ENCODE data around the gene CTSF.
"Not testable (repeated sequence)": the region's sequence is repeated elsewhere in the genome, so short reads cannot be mapped to it uniquely, and the experiment has no call there.

The CTSF gene

DNA sequence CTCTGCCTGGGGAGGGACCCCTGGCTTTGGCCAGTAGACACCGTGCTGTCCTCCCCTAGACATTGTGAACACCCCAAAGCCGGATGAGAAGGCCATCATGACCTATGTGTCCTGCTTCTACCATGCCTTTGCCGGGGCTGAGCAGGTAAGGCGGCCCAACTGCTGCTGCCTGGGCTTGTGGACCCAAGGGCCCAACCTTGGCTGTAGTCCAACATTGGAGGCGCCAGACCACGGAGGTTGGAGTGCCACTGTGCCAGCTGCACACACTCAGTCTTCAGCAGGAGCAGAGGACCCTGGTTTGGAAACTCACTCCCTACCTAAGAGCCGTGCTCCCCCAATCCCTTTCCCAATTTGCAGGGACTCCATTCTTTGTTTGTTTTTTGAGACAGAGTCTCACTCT lies 12.3 kb downstream of the CTSF start:
- no peak for DNase-seq

DNA sequence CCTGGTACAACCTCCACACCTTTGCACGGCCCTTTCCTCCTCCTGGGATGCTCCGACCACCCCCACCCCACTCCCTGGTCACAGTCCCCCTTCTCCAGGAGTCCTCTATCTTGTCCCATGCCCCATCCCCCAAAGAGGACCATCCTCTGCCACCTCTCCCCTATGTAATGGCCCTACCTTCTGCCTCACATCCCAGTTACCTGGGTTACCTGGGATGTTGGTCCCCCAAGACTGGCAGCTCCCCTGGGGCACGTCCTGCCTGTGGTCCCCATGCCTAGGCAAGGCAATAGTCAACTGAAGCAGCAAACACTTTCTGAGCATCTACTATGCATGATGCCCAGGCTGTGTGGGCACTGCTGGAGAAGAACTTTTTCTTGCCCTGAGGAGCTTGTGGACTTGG lies 13.0 kb downstream of the CTSF start:
- no peak for DNase-seq

DNA sequence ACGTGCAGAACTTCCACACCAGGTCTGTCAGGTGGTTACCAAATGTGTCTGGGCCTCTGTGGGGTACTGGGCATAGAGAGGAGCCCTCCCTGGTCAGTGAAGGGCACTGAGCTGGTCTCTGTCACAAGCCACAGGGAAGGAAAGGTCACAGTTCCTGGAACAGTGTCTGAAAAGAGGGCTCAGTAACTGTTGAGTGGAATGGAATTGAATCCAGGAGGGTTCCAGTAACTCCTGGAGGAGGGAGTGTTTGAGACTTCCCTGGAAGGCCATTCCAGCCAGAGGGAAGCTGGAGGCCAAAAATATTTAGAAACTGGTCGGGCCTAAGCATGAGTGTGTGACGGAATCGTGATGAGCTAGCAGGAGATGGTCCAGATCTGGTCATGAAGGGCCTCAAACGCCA lies 13.8 kb downstream of the CTSF start:
- DNase-seq = no peak

DNA sequence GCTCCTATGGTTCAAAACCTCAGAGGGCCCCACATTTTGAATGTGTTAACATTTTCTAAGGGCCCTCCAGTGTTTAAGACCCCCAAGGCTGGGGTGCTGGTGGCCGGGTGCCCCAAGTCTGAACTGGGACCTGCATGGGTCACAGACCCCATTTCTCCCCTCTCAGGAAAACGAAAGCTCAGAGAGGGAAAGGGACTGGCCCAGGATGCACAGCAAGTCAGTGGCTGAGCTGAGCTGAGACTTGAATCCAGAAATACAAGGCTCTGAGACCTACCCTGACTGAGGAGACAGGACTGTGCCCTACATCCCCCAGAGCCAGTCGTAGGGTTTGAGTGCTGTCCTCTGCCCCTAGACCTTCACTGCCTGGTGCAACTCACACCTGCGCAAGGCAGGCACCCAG lies 17.5 kb downstream of the CTSF start:
- DNase-seq = no peak

DNA sequence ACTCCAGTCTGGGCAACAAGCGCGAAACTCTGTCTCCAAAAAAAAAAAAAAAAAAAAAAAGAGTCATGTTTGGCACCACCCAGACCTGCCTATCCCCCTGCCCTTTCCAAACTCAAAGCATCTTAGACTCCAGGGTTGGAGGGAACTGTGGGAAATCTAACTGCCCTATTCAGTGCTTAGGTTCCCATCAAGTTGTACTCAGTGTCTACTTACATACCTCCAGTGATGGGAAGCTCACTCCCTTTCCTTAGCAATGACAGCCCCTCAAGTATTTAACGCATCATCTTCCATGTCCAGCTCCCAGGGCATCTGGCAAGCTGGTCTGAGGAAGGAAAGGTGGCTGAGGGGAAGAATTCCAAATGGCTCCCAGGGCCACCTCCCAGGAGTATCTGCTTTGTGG lies 18.7 kb downstream of the CTSF start:
- no peak for DNase-seq

DNA sequence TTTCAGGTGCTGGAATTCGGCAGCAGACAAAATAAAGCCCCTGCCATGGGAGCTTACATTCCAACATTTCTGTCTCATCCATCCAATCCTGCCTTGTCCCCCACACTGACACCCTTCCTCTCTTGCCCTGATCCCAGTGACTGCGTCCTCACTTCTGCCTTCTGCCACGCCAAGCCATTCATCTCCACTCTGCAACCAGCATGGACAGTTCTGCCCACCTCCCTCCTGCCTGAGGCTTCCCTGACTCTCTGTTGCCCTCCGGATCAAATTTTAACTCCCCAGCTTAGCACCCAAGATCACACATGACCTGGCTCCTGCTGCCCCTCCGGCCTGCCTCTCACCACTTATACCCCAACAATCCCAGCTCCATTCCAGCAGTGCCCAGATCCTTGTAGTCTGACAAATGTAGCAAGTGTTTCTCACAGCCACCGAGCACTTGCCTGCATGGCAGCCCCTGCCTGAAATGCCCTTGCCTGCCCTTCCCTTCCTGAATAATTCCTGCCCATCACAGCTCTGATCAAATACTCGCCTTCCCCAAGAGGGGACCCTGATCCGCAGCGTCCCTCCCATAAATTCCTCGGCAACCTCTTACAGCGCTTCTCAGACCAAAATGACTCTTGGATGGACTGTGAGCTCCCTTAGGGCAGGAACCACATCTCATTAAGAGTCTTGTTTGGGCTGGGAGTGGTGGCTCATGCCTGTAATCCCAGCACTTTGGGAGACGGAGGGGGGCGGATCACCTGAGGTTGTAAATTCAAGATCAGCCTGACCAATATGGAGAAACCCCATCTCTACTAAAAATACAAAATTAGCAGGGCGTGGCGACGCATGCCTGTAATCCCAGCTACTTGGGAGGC lies 19.4 kb downstream of the CTSF start:
- no peak for DNase-seq

DNA sequence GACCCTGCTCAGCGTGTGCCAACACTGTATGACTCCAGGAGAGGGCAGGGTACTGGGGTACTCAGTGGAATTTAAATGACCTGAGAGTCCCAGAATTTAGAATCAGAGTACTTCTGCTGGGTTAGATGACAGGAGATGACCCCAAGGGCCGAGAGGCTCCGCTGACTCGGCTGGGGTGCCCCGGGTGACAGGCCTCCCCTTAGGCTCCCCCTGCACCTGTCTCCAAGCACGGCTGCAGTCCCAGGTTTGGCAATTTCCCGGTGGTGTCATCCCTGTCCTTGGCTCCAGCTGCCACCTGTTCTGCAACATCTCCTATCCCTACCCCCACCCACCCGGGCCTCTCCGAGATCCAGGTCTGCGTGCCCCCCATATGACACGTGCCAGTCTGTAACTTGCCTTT lies 20.4 kb downstream of the CTSF start:
- DNase-seq = peak; percentile 72

DNA sequence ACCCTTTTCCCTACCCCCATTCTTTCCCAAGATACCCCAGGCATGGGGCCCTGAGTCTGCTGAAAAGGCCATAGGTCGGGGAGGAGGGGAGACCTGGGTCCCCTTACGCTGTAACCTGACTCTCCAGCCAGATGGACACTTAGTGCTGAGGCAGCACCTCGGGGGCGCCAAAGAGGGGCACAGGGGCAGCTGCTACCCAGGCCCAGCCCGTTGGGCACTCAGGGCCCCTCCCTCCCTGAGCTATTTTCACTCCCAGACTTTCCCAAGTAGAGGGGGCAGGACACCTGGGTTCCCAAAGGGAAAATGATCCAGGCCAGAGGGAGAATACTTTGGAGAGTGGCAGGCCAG lies 20.8 kb downstream of the CTSF start:
- DNase-seq = no peak

DNA sequence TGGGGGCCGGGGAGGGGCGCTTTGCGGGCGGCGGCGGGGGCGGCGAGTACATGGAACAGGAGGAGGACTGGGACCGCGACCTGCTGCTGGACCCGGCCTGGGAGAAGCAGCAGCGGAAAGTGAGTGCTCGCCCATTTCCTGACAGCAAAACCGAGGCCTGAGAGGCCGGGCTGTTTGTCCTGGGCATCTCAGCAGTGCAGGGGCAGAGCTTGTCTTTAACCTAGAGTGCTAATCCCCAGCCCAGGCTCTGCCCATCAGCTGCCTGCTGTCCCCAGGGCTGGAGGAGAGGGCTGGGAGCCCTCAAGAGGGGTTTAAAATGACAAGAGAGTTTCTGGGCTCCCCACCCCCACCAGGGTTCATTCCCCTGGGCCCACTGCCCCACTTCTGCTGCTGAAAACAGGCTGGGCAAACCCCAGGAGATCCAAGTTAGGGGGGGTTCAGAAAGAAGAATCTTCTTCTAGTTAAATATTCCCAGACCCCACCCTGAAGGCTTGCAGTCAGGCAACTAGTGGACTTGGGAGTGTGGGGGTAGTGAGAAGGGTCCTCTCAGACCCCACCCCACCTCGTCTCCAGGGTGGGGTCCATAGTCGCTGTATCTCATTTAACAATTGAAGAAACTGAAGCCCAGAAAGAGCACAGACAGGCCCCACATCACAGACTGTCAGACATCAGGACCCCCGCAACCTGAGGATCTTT lies 21.3 kb downstream of the CTSF start:
- no peak for DNase-seq

DNA sequence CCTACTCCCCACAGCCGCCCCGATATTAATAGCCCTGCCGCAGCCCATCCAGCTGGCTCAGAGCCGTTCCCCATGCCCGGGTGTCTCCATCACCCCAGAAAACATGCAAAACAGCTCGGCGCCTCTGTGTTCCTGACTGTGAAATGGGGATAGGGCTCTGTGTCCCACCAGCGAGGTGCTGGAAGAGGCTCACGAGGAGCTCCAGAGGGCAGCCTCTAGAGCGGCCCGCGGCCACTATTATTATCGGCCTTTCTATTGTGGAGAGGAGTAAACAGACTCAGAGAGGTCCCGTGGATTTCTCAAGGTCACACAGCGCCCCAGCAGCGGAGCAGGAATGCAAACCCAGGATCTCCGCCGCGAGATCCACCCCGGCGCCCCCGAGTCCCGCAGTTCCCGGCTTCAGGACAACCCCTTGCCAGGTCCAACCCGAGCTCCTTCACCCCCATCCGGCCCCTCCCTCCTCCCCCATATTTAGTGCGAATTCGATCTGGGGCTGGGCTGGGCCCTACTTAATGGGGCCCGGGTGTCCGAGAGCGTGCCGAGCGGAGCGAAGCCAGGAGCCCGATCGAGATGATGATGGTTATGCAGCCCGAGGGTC lies 21.9 kb downstream of the CTSF start, which contains the start of gene ACTN3:
Gene ACTN3, plus strand, starts transcription at position 536 of the 598 bp plus-strand sequence. Its CDS starts 35 bp downstream, at position 571.
- DNase-seq = no peak

DNA sequence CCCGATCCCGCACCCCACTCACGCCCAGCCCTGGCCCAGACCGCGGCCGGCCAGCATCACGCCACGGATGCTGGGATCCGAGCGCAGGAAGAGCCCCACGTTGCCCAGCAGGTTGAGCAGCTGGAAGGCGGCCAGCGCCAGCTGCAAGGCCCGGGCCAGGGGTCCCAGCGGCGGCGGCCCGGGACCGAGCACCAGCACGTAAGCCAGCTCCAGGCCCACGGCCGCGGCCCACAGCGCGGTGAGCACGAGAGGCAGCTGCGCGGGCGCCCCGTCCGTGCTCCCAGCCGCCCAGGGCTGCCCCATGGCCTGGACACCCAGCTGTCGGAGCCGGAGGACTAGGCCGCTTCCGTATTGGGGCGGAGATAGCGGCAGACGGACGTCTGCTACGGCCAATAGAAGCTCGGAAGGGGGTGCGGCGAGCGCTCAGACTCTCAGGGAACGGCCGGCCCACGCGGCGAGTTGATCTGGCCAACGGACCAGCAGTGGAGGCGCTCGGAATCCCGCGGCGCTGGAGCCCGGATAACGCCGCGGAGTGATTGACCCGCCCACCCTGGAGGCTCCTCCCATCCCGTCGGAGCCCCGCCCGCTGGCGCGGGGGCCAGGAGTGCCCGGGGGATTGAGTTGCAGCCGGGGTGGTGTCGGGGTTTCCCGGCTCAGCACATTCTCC lies 22.6 kb downstream of the CTSF start, which contains the start of gene ZDHHC24:
Gene ZDHHC24, minus strand, starts transcription at position 348 of the 667 bp plus-strand sequence. Its CDS starts 45 bp downstream, at position 303.
- peak; percentile 86 for DNase-seq

DNA sequence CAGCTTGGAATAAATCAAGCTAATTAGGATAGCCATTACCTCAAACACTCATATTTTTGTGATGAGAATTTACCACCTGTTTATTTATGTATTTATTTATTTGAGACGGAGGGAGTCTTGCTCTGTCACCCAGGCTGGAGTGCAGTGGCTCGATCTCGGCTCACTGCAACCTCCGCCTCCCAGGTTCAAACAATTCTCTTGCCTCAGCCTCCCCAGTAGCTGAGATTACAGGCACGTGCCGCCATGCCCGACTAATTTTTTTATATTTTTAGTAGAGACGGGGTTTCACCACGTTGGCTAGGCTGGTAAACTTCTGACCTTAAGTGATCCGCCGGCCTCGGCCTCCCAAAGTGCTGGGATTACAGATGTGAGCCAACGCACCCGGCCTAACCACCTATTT lies 23.5 kb downstream of the CTSF start:
- not testable (repeated sequence) for DNase-seq

DNA sequence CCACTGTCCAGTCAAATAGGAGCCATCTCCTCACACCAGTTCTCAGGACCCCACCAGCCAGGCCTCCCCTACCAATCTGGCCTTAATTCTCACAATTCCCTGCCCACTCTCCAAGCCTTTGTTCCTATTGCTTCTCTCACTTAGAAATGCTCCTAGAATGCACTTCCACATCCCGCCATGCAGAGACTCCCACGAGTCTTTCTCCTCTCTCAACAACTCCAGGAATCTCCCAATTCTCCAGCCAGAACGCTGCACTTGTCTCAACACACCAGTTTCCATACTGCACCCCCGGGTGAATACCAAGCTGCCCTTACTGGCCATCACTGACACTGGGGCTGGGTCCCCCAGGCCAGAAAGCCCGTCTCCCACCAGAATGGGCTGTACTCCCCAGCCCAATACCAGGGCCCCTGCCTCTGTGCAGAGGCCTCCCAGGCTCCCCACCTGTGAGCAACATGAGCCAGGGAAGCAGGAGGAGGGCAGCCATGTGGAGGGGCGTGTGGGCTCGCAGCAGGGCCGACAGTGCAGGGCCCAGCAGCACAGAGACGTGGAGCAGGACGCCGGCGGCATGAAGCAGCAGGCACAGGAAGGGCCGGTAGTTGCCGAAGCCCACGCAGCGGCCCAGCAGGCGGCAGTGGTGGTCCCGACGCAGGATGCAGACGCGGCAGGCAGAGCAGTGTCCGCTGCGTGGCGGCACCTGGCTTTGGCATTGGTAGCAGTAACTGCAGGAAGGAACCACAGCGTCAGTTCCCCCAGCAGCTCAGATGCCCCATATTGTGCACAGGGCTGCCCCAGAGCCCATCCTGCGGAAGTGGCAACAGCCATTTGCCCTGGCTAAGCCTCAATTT lies 24.9 kb downstream of the CTSF start:
- DNase-seq = no peak

DNA sequence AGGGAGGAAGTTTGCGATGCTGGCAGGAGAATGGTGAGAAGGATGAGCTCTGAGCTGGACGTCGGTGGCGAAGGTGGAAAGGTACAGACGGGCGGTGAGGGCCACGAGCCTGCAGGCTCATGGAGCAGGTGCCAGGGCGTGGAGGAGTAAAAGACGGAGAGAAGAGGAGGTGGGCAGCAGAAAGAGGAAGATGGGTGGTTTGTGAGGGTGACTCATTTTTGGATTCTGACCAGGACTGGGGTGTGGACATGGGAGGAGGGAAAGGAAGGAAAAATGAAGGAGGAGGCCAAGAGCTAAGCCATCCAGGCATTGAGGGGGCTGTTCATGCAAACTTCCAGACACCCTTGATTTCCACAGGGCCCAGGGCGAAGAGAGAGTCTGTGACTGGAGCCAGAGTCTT lies 26.0 kb downstream of the CTSF start:
- no peak for DNase-seq

DNA sequence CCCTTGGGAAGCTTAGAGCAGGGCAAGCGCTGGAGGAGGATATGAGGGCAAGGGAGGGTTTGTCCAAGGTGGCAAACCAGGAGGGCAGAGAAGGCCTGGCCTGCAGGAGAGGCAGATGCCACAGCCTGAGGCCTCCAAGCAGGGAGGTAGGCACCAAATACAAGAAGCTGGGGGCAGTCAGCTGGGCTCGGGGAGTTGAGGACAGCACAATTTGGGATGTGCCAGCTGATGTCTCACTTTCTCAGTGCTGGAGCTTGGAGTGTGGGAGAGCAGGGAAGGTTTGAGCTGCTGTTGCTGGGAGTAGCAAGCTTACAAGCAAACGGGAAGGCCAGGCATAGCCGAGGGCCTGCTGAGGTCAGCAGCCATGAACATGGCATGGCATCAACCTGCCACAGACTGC lies 26.5 kb downstream of the CTSF start:
- DNase-seq = no peak

DNA sequence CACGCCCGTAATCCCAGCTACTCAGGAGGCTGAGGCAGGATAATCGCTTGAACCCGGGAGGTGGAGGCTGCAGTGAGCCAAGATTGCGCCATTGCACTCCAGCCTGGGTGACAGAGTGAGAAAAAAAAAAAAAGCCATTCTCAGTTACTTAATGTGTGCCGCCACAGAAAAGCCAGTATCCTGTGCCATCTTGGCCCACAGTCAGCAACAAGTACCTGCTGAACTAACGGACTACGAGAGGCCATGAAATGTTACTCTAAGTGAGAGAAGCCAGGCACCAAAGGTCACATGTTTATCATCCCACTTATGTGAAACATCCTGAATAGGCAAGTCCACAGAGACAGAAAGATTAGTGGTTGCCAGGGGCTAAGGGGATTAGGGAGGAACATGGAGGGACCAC lies 27.8 kb downstream of the CTSF start:
- DNase-seq = not testable (repeated sequence)

DNA sequence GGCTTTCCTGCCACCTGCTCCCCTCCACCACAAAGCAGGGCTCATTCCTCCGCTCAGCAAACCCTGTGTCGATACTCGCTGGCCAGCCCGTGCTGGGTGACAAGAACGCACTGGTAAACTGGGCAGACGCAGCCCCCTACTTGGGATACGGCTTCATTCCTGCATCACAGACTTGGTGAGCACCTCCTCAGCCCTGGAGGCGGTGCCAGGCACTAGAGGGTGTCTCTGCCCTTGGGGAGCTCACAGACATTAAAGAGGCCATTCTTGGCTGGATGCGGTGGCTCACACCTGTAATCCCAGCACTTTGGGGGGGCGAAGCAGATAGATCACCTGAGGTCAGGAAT lies 28.6 kb downstream of the CTSF start:
- no peak for DNase-seq

DNA sequence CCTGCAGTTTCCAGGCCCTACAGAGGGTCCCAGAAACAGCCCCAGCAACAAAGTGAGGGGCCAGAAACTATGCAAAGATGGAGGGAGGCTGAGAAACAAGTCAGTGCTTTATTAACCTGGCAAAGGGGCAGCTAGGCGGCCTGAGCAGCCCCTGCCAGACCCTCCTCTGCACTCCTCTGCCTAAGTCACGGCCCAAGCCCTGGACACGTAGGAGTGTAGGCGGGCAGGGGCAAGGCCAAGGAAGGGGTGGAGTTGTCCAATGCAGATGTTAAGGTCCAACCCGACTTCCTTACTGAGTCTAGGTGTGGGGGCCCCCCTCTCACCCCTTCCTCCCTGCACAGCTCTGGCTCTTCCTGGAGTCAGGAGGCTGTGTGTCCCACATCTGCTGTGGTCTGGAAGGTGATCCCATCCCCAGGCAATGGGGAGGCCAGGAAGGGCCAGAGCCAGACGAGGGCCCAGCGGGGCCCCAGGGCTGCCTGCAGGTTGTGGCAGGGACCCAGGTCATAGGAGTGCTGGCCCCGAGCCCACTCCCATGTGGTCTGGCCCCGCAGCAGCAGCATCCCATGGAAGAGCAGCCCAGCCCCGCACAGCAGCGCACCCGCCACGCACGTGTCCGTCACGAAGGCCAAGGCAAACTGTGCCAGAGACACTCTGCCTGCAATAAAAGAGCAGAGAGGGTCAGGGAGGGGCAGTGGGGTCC lies 29.1 kb downstream of the CTSF start:
- no peak for DNase-seq

DNA sequence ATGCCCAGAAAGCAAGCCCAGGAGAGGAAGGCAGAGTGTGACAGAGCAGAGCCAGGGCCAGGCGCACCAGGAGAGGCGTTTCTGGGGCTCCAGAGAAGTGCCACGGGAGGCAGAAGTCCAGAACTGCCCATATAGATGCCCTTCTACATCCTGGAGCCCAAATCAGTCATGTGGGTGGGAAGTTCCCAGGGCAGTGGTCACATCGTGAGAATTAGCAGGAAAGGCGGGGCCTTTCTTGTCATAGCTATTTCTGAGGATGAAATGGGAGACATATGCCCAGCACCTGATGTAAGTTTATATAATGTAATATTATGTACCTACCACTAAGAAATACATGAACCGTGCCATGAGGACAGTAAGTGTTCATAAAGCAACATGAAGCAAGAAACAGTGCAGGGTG lies 35.6 kb downstream of the CTSF start:
- no peak for DNase-seq

DNA sequence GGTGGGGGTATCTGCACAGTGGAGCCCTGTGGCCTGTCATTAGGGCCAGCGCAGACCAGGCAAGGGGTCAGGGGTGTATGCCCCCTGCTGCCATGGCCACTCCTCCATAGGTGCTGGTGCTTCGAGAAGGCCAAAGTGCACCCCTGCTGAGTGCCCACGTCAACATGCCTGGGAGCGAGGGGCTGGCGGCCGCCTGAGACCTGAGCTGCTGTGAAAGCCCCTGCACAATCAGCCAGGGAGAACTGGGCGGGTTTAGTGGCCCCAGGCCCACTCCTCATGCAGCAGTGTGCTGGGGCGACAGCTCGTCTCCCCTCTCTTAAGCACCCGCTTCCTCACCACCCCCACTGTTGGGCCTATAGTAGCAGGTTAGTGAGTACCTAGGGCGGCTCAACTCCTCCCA lies 36.6 kb downstream of the CTSF start:
- DNase-seq = no peak

DNA sequence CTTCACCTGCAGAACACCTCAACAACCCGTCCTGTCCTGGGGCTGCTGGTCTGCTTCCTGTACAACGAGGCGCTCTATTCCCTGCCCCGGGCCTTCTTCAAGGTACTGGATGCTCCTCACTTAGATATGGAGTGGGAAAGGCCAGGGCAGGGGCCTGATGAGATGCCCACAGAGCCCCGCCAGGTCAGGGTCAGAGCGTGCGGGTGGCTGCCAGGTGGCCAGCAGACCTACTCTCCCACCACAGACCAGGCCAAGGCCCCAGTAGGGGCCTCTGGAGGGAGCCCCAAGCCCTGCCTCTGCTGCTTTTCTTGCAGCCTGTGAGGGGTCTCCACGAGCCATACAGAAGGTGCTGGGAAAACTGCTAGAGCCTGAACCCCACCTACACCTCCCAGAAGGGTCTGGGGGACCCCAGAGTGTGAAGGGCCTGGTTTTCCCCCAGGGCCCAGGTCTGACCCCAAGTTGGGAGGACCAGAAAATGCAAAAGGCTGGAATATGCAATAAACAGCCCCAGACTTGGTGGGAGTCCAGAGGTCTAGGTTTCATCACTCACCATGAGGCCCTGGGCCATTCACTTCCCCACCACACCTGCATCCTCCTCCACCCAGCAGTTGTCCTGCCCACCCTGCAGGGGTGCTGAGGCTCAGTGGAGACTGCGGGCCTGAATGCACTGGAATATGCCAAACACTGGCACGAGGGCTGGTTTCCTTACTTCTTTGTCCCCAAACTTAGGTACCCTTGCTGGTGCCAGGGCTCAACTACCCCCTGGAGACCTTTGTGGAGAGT lies 37.3 kb downstream of the CTSF start:
- no peak for DNase-seq
